Measurements from ENCODE around the gene TRIM29.

Gene TRIM29

DNA sequence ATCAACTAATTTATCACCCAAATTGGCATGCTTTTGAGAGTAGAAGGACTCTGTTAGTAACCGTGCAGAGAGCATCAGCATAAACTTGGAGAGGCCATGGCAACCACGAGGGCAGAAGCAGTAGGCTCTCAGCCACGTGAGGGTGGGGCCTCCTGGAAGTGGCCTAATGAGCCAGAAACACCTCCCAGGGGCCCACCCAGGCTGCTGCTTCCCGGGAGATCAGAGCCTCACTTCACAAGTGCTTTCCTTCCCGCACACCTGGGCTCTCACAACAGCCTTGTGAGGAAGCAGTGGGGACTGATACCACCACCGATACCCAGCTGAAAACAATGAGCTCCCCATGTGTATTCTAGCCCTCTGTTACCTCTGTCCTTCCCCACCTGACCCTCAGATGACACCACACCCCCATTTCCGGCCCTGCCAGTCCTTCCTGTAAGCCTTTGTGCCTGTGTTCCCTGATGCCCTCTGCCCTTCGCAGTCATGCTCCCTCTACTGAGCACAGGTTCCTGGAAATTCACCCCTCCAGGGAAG lies 17.0 kb downstream of the TRIM29 start:
- no peak for DNase-seq

DNA sequence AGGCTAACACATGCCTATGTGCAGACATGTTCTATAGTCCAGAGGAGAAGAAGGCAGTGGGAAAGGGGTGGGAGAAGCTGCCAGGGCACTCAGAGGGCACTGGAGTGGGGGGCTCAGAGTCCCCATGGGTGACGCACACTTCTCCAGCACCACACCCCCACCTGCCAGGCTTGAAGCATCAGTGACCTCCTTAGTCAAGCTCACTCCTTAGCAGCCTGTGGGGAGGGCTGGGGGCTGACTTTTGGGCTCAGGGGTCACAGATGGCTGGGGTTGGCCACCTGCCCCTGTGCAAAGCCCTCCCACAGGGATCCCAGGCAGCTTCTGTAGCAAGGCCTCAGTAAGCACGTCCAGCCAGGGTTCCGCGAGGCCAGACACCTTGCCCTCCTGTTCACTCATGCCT lies 18.8 kb downstream of the TRIM29 start:
- DNase-seq: no peak

- DNase-seq: no peak
Observed at GRCh38 chr11:120117991-120118390, 19.9 kb downstream of the TRIM29 start.

GRCh38 chr11:120116966-120117365 lies 20.9 kb downstream of the TRIM29 start:
- no peak for DNase-seq

DNA sequence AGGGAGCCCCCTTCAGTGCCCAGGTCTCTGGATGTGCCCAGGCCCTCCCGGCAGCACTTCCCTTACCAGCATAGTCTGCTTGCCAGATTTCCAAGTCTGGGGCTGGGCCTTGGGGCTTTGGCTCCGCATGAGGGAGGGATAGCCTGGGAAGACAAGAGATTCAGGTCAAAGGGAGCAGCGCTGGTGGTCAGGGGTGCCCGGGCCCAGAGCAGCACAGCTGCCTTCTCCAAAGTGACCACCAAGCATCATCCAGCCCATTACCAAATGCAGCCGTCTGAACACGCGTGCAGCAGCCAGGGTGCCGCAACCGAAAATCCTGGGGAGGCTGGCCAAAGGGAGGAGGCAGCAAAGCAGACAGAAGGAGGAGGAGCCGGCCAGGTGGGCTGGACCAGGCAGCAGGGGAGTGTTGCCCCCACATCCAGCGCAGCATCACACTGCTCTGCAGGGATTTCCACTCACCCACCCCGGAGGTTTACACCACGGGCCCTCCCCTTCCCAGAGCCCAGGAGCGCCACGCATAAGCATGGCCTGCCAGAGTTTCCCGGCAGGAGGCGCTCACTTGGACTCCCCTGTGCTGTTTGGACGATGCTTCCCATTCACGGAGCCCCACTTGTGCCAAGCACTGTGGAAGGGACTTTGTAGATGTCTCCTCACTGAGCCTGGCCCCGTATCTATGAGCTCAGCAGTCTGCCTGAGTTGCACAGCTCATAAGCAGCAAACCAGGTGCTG lies 22.5 kb downstream of the TRIM29 start:
- no peak for DNase-seq

- no peak for DNase-seq
Observed at GRCh38 chr11:120112174-120112796, 25.6 kb downstream of the TRIM29 start.

DNA sequence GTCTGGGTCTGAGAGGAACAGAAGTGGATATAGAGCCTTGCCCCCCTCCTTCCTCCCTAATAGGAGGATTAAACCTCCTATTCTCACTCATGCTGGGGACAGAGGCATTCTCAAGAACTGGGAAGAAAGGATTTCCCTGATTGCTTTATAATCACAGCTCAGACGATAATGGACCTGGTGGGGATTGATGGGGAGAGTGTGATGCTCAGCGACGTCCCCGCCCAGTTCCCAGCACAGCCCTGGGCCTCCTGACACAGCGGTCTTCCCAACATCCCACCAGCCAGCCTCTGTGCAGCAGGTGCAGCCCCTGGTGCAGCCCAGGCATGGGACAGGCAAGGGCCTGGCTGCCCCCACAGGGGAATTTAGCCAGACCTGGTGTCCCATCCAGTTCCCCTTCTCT lies 28.4 kb downstream of the TRIM29 start:
- no peak for DNase-seq

DNA sequence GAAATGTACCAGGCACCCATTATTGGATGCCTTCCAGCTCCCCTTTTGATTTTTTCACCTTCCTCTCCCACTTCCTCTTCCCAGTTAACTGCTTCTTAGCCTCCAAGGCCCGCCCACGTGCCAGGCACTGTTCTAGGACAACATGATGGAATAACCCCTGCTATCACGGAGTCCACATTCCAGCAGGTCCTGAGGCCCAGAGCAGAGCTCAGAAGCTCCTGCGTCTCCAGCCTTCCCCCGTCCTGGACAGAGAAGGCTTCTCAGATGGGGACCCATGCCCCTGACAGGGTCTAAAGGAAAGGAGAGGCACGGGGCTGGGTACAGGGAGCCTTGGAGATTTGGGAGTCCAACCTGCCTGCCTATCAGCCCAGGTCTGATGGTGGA lies 29.1 kb downstream of the TRIM29 start:
- DNase-seq: no peak

DNA sequence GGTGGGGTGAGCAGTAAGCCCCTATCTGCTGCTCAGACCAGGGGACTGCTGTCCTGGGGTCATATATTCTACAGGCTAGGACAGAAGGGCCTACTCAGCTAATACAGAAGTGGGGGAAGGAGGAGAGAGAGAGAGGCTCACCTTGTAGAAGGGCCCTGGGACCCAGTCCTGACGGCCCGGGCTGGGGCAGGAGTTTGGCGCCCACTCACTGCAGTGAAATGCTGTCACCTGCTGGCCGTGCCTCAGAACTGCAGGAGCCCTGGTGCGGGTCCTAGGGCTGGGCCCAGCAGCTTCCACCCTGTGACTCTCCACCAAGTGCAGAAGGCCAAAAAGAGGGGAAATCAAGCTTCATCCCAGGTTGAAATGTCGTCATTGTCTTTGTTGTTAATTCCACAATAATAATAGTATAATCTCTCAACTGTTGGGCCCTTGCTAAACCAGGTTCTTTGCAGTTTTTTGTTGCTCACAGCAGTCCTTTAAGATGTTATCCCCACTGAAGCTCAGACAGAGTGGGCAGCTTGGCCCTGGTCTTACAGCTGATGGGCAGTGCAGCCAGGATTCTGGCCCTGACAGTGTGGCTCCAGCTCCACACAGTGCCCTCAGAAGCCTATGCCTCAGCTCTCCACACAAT lies 29.6 kb downstream of the TRIM29 start:
- peak; percentile 15 for DNase-seq

DNA sequence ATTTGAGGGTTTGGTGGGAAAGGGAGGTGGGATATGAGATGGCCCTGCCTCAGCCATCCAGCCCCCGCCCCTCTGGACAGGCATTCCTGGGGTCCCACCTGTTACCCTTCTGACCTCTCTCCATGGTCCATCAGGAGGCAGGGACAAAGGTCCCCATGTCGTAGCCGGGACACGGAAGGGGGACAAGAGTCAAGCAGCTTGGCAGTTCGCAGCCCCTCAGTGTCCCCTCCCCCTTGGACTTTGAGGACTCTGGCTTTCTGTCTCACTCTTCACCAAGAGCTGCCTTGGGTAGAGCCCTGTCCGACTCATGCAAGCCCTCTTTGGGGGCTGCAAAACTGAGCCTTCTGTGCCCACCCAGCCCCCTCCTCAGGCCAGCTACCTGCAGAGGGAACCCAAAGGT lies 30.2 kb downstream of the TRIM29 start:
- DNase-seq: no peak

GRCh38 chr11:120106354-120107150 lies 31.4 kb downstream of the TRIM29 start:
- DNase-seq: no peak

GRCh38 chr11:120105576-120105975 lies 32.3 kb downstream of the TRIM29 start:
- no peak for DNase-seq

- no peak for DNase-seq
Observed at GRCh38 chr11:120104041-120104565, 33.8 kb downstream of the TRIM29 start.

DNA sequence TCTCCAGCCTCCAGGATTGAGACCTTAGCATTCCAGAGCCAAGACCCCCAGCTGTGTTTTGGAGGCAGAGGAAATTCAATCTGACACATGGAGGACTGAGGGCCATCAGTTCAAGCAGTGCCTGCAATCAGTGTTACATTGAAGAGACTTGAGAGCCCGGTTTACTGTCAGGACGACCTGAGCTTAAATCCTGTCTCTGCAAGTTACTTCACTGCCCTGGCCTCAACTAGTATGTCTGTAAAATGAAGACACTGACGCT lies 35.1 kb downstream of the TRIM29 start:
- DNase-seq: no peak

GRCh38 chr11:120102050-120102863 lies 35.7 kb downstream of the TRIM29 start:
- DNase-seq: no peak

DNA sequence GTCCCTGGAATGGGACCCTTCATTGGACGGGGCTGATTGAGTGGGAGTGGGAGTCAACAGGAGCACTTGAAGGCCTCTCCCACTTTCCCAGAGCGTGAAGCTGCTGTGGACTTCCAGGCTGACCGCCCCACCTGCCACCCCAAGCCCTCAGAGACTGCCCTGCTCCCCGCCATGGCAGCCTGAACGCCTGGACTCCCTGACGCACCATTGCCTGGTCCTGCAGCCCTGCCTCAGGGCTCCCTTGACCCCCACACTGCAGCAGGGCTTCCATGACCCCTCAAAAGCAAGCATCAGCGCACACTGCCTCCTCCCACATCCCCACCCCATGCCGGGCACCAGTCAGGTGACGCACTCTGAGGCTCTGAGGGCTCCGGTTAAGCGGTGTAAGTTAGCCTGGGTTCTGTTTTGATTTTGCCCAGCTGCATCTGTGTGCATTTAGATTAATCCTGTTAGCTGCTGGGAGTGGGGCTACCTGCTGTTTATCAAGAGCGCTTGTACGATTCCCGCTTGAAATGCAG lies 39.4 kb downstream of the TRIM29 start:
- no peak for DNase-seq

DNA sequence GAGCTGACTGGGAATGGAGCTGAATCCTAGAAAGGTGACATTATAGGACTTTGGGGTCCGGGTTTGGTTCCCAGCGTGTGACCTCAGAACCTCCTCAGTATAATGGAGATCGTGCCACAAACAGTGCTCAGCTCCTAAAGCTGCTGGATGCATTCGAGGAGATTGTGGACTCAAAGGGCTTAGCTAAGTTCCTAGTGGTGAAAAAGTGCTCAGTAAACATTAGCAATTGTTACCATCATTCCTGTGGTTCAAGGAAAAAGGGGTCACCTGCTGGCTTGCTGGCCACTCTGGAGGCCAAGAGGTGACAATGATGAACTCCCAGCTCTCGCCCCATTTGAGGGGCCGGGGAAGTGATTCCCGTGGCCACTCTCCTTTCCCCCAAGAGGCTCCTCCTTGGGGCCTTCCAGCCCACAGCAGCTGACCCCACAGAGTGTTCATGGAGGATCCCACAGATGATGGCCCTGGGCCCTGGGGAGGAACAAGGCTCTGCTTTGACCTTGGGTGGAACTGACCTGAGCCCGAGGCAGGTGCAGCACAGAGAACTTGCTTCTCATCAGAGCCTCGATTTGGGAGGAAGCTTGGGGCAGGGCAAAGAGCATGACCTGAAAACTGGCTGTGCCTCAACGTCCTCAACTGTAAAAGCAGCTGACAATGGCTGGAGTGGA lies 40.1 kb downstream of the TRIM29 start:
- DNase-seq: no peak

DNA sequence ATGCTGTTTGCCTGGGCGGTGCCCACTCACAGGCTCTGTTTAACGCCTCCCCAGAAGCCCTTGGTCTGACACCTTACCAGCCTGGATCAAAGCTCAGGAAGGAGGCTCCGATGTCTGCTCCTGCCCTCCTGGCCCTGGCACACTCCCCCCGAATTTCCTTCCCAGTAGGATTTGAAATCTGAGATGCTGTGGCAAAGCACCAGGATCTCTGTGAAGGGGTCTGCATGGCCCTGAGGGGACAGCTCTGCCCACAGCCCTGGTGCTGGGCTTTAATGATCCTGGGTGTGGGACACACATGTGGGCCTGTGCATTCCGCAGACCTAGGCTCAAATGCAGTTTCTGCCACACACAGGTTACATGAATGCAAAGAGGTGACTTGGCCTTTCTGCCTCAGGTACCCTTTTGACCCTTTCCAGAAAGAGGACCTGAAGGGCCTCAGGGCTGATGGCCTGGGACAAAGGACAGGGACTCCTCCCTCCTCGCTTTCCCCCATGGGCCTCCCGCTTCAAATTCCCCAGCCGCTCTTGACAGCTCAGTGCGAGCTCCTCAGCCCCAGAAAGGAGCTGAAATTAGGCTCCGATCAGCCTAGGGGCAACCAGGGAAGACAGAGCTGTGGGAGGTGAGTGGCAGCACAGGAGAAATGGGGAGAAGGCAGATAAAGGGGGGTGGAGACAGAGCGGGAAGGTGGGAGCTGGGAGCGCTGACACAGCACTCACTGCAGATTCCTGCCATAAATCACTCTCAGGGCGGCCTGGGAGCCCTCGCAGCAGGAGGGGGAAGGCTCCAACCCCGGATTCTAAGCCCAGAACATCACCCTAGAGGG lies 41.3 kb downstream of the TRIM29 start:
- no peak for DNase-seq

GRCh38 chr11:120095516-120095915 lies 42.4 kb downstream of the TRIM29 start:
- DNase-seq: no peak

- DNase-seq: no peak
Observed at GRCh38 chr11:120091701-120092100, 46.2 kb downstream of the TRIM29 start.

GRCh38 chr11:120091121-120091520 lies 46.8 kb downstream of the TRIM29 start:
- DNase-seq: no peak
